KOPT-K1 (cell line): ENCODE results near the gene TMEM185A.
"Not testable (repeated sequence)": the region's sequence is repeated elsewhere in the genome, so short reads cannot be mapped to it uniquely, and the experiment has no call there.

ENCODE experiments used
- H3K27ac ChIP-seq: fragments of 200-600 bp; sonication (generic); 2 replicates; pipeline ENCODE4 v1.5.1; 2016; ENCODE audit warnings: antibody characterized with exemption, mild to moderate bottlenecking, low read depth, low read length; ENCODE audit not compliant: poor library complexity, severe bottlenecking
- H3K36me3 ChIP-seq: fragments of 200-600 bp; sonication (generic); 2 replicates; pipeline ENCODE4 v1.5.1; 2017; ENCODE audit warnings: antibody characterized with exemption, mild to moderate bottlenecking, low read length, moderate library complexity; ENCODE audit not compliant: insufficient read depth
- H3K9me3 ChIP-seq: fragments of 200-600 bp; sonication (generic); 2 replicates; pipeline ENCODE4 v1.5.1; 2017; ENCODE audit warnings: antibody characterized with exemption, low read length, mild to moderate bottlenecking; ENCODE audit not compliant: insufficient read depth, poor library complexity, severe bottlenecking

Gene TMEM185A

DNA sequence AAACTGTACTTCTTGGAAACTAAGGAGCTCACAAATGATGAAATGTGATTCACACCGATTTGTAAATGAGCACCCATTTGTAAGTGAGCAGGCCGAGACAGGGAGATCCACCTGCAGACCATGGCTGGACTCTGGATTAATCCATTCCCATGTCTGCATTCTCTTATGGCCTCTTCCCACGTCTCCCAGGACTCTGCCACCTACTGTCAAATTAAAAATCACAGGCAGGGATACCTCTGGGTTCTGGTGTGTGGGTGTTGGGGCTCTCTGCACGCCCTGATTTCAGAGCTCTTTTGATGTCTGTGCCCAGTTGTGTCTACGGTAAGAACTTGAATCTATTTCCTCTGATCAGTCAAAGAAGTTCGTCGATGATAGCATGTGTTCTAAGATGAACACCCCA, 40.6 kb downstream of the TMEM185A start:
- H3K36me3 ChIP-seq, H3K27ac ChIP-seq, H3K9me3 ChIP-seq: not testable (repeated sequence)

DNA sequence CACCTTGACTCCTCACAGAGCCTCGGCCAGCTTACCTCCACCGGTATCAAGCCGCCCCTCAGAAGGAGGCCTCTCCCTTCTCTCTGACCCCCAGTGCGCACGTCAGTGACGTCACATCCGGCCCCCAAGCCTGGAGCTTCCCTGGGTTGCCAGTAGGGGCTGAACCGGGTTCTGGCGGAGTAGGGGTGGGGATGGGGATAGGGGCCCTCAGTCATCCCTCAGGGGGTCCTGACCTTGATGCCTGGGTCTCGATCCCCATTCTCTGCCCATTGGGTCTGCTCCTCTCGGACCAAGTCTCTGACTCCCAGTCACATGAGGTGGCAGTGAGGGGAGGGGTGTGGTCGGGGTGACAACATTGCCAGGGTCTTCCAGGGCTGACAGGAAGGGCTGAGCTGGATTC, 44.2 kb downstream of the TMEM185A start, which contains the start of gene MAGEA9B:
TSS of gene MAGEA9B (minus strand) at position 101 of the 400 bp plus-strand sequence. CDS start 4,280 bp downstream, outside the sequence.
- not testable (repeated sequence) for H3K27ac ChIP-seq, H3K9me3 ChIP-seq, H3K36me3 ChIP-seq

DNA sequence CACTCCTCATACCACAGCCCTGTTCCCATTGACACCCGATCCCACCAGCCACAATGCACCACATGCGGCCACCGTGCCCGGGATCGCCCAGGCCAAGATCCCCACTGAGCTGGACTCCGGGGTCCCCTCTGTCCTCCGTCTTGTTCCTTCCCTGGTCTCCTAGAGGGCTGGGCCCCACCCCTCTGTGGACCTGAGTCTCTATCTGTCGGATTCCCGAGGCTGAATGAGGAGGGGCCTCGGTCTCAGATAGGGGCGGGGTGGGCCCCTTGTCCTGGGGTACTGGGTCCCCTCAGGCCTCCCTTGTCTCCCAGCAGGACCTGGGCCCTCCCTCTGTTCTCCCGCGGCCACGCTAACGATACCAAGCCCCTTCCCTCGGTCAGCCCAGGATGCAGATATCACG, 46.0 kb downstream of the TMEM185A start:
- H3K9me3 ChIP-seq, H3K36me3 ChIP-seq, H3K27ac ChIP-seq: not testable (repeated sequence)

DNA sequence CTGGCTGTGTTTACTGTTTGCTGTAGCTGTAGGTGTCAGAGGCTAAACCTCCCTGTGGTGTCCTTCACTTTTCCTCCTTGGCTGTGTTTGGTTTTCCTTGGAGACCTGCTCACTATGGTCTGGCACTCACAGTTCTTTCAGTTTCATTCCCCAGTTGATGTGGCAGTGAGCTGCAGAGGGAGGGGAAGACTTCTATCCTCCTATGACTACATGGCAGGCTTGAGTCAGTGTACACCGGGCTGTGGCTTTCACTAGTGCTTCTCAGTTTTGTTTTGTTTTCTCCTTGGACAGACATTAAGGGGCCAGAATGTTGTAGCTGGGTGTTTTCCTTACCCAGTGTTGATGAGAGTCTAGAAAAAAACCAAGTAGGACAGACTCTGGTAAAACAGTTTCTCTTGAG, 58.1 kb downstream of the TMEM185A start:
- not testable (repeated sequence) for H3K36me3 ChIP-seq, H3K27ac ChIP-seq

DNA sequence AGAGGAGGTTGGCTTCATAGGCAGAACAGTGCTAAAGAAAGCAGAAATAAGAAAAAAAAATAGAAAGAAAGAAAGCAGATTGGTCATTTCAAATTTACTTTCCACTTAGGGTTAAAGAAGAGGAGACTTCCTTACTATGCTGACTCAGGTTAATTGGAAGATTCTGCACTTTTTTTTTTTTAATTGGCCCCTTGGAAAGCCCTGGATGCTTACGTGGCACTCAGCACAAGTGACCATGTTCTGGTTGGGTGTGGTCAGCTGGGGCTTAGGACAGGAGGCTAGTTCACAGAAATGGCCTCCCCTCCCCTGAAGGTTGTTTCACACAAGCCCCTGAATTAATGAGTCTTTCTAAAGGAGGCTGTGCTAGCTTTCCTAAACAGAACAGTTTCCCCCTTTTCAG, 58.8 kb downstream of the TMEM185A start:
- Histone ChIP-seq H3K27ac (no peak overlapping the region), H3K9me3 (no peaks in the 10 kb centered on the region), H3K36me3 (no peaks in the 10 kb centered on the region)

More for the DNA sequence above, 58.1 kb downstream of the TMEM185A start:
- H3K9me3 ChIP-seq = not testable (repeated sequence)

DNA sequence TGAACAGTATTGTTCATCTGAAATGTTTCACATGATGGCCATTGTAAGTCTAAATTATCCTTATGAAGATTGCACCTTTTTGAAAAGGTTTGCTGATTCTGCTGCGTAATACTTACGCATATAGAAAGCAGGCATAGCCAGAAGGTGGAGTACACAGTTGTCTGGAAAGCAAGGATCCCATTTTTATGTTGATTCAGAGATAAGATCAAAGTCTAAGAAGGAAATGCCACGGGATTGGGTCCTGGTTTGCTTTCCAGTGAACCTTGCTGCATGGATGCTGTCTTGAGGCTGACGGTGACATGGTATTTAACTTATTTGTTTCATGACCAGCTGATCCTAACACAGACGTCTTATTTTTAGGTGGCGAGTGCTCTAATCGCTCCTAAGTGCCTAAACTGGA, 59.8 kb downstream of the TMEM185A start:
- H3K9me3 ChIP-seq = no peaks in the 10 kb centered on the region
- no peaks in the 10 kb centered on the region for H3K36me3 ChIP-seq
- H3K27ac ChIP-seq = no peak overlapping the region

DNA sequence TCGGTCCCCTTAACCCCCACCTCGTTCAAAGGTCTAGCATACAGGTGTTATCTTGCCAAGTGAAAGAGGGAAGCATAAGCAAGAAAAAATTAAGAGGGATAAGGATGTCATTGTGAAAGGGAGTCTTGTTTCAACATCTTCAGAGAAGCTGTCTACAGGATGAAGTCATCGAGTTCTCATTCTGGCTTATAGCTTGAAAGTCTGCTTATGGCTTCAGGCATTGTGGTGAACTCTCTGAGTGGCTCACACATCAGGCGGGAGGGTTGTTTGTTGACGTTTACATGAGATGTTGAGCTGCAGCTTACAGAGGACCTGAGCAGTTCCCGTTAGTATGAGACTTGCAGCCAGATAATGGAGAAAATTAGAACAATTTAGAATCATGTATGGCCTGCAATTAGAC, 60.9 kb downstream of the TMEM185A start:
- Histone ChIP-seq H3K36me3 (no peaks in the 10 kb centered on the region), H3K9me3 (no peaks in the 10 kb centered on the region)

DNA sequence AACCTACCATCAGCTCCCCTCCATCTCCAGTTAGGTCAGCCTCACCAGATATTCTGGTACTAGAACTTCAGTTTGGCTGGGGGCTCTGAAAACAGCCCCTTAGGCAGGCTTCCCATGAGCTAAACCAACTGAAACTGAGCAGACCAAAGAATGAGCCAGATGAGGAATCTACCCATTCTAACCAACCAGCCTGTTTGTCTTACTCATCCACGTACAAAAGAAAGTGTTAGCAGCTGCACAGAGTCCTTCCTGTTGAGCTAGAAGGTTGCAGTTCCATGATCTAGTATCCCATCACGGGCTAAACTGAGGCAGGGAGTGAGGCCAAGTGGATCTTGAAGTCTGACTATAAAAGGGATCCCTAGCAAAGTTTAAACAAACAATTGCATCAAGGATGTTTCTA, 61.8 kb downstream of the TMEM185A start:
- no peaks in the 10 kb centered on the region for H3K36me3 ChIP-seq
- no peak overlapping the region for H3K27ac ChIP-seq
- H3K9me3 ChIP-seq = no peaks in the 10 kb centered on the region

More for the DNA sequence above, 60.9 kb downstream of the TMEM185A start:
- H3K27ac ChIP-seq = no peak overlapping the region

DNA sequence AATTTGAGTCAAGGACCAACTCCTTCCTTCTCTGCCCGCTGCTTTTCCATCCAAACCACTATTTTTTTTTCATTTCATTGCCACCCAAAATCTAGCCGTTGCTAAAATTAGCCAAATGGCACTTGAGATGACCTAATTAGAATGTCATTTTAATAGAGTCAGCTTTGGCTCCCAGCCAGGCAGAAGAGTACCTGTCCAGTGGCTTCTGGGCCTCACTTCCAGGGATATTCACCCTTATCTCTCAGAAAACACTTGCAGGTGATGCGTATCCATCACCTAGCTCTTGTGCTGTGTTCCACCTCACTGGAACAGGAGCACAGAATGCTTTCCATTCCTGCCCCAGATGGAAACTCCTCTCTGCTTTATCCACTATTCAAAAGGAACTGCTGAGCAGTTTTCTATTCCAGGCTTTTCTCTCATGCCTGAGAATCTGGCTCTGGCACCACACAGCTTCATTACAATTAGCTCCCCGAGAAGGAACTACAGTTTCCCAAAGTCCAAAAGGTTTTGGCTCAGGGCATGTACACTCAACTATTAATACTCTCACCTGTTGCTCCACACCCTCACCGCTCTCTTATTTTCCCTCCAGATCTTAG, 62.8 kb downstream of the TMEM185A start:
- Histone ChIP-seq H3K36me3 (no peaks in the 10 kb centered on the region), H3K9me3 (no peaks in the 10 kb centered on the region), H3K27ac (no peak overlapping the region)

DNA sequence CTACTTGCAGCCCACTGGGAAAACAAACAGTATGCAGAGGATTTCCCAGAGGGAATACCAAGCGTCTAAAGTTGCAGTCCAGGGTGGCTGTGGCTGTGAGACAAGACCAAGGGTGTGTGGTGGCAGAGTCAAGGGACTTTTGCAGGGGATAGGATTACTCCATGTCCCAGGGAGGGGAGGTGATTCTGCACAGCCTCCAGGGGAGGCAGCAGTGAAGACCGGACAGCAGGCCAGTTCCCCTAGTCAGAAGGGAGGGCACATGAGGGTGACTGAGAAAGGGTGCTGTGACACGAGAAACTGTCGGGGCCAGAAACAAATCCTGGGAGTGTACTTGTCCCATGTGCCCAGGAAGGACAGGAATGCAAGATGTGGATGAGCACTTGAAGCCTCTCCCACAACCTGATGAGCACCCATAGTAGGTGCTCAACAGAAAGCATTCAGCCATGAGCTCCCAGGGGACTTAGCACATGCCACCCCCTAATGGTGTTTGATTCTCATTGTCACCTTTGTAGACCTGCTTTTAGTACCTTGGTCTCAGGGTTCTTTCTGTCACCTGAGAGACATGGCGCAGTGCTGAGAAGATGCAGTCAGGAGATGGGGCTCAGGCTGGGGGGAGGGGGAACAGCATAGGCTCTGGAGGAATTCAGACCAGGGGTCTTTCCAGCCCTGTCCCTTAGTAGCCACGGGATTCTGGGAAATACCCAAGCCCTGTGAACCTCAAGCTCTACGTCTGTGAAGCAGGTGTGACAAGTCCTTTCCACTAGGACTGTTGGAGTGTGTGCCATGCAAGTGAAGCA, 63.8 kb downstream of the TMEM185A start:
- no peaks in the 10 kb centered on the region for H3K9me3 ChIP-seq
- no peaks in the 10 kb centered on the region for H3K36me3 ChIP-seq
- no peak overlapping the region for H3K27ac ChIP-seq

DNA sequence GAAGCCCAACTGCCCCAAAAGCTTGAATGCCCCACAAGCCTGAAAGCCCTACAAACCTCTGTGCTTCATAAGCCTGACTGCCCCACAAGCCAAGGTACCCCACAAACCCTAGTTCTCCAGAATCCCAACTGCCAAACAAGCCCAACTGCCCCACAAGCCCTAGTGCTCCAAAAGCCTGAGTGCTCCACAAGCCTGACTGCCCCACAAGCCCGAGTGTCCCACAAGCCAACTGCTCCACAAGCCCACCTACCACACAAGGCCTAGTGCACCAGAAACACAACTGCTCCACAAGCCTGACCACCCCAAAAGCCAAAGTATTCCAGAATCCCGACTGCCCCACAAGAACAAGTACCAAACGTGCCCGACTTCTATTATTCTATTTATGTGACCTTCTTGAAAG, 68.2 kb downstream of the TMEM185A start:
- no peaks in the 10 kb centered on the region for H3K36me3 ChIP-seq
- H3K27ac ChIP-seq = no peak overlapping the region
- no peaks in the 10 kb centered on the region for H3K9me3 ChIP-seq

DNA sequence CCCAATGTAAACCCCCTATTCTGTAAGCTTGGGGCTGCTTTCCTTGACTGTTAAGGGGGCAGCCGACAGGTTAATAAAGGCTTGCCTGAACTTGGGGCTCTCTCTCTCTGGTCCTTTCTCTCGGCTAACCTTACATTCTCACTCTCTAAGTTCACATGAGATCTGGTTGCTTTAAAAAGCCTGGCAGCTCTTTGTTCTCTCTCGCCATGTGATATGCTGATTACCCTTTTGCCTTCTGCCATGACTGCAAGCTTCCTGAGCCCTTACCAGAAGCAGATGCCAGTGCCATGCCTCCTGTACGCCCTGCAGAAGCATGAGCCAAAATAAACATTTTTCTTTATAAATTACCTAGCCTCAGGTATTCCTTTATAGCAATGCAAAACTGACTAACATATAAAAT, 76.3 kb downstream of the TMEM185A start:
- not testable (repeated sequence) for H3K27ac ChIP-seq, H3K36me3 ChIP-seq

DNA sequence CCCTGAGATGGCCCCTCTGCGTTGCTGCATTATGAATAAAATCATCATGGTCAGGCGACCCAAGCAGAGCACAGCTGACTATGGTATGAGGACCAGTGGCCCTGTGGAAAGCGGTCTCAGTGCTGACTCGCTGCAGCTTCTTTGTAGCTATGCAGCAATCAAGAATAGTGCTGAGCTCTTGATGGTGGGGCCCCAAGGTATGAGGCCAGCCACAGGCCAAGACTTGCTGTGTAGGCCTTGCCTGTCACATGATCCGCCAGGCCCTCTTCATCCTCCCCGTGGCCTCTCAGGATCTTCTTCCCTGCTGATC, 79.7 kb downstream of the TMEM185A start:
- not testable (repeated sequence) for H3K27ac ChIP-seq, H3K9me3 ChIP-seq, H3K36me3 ChIP-seq

More for the DNA sequence above, 76.3 kb downstream of the TMEM185A start:
- H3K9me3 ChIP-seq = not testable (repeated sequence)

DNA sequence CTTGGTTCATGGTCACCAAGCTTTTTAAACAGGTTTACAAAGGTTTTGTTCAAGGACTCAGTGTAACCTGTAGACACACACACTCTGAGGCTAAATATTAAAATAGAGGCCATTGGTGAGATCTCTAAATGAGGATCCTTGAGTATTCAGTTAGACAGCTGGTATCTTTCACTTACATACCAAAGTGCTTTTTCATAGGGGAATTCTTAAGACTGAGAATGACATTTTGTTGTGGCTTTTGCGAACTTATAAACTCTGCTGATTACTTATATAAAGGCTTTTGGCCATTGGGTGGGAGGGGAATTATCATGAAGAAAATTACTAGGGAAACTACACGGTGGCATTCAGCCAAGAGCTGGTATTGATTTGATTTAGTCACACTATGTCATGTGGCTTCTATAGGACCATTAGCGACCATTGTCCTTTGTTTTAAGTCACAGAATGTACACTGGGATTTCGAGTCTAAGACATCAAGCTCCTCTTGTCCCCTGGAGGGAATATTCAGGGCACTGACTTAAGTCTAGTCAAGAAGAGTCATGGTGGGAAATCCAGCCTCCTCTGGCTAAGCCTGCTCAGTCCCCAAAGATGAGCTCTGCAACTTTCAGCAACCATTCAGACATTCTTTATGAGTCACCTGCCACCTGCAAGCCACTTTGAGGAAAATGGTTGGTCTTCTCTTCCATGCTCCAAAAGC, 80.2 kb downstream of the TMEM185A start:
- H3K9me3 ChIP-seq, H3K36me3 ChIP-seq, H3K27ac ChIP-seq: not testable (repeated sequence)

DNA sequence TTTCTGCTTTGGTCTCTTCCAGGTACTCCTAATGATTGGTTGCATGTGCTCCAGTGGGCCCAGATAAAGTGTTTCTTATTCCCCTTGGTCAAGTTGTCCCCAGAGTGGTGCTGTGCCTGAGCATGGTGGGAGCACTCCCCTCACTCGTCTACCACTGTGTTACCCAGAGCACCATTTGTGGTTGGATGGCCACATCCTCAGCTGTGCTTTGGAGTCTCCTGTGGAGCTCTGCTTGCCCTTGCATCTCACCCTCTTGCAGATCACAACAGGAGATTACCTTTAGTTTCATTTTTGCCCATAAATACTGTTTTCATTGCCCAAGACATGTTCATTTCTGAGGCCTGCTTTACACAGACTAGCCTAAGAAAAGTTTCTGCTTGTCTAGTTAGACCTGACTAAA, 81.1 kb downstream of the TMEM185A start:
- not testable (repeated sequence) for H3K36me3 ChIP-seq, H3K27ac ChIP-seq, H3K9me3 ChIP-seq

DNA sequence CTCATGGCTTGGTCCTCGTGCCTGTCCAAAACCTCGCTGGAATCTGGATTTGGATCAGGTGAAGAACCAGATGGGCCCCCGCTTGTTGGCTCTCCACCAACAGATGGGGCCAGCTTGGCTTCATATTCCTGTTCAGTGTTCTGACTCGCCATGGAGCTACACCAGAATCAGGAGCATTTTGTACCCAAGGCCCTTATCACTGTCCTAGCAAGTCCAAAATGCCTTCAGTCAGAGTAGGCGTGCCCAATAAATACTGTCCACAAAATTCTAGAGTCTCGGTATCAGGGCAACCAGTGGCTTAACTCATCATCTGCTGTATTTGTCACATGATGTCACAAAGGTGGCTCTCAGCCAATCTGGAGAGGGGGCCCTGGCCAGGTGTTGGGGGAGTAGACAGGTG, 81.9 kb downstream of the TMEM185A start, which contains the start of gene HSFX3:
TSS of gene HSFX3 (minus strand) at position 224 of the 400 bp plus-strand sequence. CDS start at position 152, 72 bp downstream.
- not testable (repeated sequence) for H3K27ac ChIP-seq, H3K36me3 ChIP-seq, H3K9me3 ChIP-seq
